Occipital lobe (tissue), 2 donors: ENCODE measurements around the gene CHRD. TPM values are rescaled to one million over a fixed set of nuclear protein-coding genes. Genes with fewer than 3 reads are reported as not detected.
A peak's percentile ranks its signal among the peaks of the same experiment; 100 is the strongest.

Experiments
- DNase-seq: peaks from one replicate; lab custom pipeline; 2025; lab: John Stamatoyannopoulos, UW
- total RNA-seq: library from RNA; depleted of rRNA; stranded (reverse); fragments of >200 nt; gene quantifications from one replicate; pipeline ENCODE4 v1.2.3, GENCODE V29; 2014

CHRD gene
- total RNA-seq, 1 donor from 2014 or later: 11.4 TPM

DNA sequence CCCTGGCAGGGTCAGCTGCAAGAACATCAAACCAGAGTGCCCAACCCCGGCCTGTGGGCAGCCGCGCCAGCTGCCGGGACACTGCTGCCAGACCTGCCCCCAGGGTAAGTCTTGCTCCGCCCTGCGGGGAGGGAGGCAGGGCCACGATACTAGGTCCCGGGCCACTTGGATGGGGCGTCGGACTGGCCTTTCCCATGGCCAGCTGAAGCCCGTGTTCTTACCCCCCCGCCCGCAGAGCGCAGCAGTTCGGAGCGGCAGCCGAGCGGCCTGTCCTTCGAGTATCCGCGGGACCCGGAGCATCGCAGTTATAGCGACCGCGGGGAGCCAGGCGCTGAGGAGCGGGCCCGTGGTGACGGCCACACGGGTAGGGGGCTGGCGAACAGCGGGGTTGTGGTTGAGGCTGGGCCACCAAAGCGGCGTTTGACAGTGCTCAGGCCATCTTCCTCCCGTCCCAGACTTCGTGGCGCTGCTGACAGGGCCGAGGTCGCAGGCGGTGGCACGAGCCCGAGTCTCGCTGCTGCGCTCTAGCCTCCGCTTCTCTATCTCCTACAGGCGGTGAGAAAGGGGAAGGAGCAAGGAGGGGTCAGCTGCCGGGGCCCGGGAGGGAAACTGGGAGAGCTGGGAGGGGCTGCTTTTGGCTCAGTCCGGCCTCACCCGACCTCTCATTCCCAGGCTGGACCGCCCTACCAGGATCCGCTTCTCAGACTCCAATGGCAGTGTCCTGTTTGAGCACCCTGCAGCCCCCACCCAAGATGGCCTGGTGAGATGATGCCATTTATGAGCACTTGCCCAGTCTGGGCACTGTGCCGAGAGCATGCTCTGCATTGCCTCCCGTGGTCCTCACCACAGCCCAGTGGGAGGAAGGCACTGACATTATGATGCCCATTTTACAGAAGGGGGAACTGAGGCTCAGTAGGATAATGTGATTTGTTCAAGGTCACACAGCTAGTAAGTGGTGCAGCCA is 1.7 kb downstream of the CHRD start:
- no peak for DNase-seq

DNA sequence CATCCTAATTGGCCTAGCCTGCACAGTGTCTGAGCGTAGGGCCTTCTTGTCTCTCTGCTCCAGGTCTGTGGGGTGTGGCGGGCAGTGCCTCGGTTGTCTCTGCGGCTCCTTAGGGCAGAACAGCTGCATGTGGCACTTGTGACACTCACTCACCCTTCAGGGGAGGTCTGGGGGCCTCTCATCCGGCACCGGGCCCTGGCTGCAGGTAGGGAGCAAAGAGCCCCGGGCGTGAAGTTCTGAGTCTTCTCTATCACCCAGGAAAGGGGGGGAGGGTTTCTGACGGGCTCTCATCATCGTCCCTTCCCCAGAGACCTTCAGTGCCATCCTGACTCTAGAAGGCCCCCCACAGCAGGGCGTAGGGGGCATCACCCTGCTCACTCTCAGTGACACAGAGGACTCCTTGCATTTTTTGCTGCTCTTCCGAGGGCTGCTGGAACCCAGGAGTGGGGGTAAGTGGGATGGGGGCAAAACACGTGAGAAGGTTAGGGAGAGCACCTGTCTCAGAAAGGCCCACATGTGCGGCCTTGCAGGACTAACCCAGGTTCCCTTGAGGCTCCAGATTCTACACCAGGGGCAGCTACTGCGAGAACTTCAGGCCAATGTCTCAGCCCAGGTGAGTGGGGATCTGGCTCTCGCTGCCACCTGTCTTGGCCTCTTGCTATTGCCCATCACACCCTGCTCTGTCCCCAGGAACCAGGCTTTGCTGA is 2.6 kb downstream of the CHRD start:
- DNase-seq: no peak

GRCh38 chr3:184383033-184383740 is 3.3 kb downstream of the CHRD start:
- no peak for DNase-seq

DNA sequence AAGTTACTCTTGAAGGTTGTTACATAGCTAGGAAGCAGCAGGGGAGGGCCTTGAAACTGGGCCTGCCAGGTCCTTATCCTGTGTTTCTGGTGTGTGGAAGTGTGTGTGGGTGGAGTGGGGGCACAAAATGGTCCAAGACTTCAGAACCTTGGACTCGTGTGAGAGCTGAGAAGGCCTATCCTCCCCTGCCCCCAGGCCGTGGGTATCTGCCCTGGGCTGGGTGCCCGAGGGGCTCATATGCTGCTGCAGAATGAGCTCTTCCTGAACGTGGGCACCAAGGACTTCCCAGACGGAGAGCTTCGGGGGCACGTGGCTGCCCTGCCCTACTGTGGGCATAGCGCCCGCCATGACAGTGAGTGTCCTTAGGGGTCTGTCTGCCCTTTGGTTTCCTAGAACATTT is 4.5 kb downstream of the CHRD start:
- no peak for DNase-seq

DNA sequence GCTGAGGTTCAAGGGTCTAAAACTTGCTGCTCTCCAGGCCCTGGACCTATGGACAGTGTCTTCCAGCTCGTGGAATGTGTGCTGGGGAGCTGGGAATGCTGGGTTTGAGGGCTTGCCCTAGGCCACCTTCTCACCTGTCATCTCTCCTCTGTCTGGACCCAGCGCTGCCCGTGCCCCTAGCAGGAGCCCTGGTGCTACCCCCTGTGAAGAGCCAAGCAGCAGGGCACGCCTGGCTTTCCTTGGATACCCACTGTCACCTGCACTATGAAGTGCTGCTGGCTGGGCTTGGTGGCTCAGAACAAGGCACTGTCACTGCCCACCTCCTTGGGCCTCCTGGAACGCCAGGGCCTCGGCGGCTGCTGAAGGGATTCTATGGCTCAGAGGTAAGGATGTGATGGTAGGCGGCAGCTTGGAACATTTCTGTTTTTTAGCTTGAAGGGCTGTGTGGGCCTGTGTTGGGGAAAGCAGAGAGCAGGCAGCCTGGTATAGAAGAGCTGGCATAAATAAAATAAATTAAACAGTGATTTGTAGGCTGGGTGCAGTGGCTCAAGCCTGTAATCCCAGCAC is 5.1 kb downstream of the CHRD start:
- peak; percentile 52 for DNase-seq

- no peak for DNase-seq
Observed at GRCh38 chr3:184386047-184386806, 6.4 kb downstream of the CHRD start.

- DNase-seq: no peak
Observed at GRCh38 chr3:184387174-184387714, 7.4 kb downstream of the CHRD start.

DNA sequence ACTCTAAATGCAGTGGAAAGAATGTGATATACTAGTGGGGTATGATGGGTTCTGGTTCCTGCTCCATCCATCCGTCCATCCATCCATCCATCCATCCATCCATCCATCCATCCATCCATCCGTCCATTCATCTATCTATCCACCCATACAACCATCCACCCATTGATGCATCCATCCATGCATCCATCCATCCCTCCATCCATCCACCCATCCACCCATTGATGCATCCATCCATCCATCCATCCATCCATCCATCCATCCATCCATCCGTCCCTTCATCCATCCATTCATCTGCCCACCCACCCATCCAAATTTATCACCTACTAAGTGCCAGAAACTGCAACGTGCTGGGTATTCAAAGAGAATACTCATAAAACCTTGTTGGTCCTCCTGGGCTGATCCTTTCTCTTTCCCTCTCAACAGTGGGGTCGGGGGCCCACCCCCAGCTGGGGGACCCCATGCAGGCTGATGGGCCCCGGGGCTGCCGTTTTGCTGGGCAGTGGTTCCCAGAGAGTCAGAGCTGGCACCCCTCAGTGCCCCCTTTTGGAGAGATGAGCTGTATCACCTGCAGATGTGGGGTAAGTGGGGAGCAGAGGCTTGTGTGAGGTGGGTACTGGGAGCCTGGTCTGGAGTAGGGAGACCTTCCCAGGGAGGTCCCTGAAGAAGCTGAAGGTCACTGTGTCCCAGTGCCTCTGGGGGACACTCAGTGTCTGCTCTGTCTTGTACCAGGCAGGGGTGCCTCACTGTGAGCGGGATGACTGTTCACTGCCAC is 8.5 kb downstream of the CHRD start:
- DNase-seq: no peak

DNA sequence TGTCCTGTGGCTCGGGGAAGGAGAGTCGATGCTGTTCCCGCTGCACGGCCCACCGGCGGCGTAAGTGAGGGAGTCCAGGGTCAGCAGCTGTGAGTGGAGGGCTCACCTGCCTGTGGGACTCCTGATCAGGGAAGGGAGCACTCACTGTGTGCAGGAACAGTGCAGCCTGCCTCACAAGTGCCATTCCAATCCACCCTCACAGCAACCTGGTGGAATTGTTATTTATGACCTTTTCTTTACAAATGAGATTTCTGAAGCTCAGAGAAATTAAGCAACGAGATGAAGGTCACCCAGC is 9.0 kb downstream of the CHRD start:
- no peak for DNase-seq

- DNase-seq: no peak
Observed at GRCh38 chr3:184389384-184389783, 9.5 kb downstream of the CHRD start.

- no peak for DNase-seq
Observed at GRCh38 chr3:184389935-184390528, 10.2 kb downstream of the CHRD start.

GRCh38 chr3:184391266-184391665 is 11.4 kb downstream of the CHRD start:
- no peak for DNase-seq

GRCh38 chr3:184395320-184395660 is 15.4 kb downstream of the CHRD start:
- no peak for DNase-seq

DNA sequence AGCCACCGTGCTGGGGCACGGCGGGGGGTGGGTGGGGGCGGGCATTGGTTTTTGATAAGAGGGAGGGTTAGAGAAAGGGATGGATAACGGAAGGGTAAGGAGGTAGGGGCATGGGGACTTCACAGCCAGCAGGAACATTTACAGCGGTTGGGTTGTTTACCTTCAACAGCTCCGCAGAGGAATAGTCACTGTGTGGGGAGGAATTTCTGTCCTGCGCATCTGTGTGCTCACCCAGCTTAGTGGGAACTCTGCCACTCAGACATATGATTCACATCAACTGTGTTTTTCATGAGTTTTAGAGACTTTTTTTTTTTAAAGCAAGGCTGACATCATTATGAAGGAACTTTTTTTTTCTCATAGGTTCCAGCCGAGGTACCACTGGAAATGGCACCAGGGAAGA is 19.6 kb downstream of the CHRD start:
- no peak for DNase-seq

DNA sequence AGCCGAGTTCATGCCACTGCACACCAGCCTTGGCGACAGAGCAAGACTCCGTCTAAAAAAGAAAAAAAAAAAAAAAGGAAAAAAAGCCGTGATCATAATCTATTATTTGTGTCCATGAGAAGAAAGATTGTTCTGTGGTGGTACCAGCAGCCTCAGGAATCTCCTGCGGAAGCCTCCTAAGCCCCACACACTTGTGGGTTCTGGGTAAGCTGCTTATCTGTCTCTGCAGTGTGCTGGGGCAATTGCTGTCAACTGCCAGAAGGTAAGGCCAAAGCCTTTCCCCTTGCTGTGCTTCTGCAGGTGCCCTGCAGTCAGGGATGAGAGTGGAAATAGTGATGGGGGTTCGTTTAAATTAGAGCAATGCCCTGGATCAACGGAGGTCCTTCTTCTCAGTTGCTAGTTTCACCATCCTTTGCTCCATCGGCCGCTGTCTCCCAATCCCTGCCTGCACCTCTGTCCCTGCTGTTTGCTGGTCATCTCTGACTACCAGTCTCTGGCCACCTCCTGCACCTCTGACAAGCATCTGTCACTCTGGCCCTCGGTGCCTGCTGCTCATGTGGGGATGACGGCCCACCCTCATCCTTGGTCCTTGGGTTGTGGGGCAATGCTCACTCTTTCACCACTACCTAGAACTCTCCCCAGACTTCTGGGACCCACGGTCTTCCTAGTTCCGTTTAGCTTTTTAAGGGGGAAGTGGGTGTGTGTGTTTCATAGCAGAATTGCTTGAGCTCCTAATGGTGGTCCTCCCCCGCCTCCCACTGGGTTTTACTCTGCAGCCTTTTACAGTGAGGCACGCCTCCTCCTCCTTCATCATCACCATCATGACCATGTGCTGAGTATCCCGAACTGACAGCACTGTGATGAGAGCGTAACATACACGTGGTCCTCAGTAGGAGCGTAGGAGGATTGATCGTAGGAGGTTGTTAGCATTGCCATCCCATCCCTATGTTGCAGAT is 25.5 kb downstream of the CHRD start:
- no peak for DNase-seq

GRCh38 chr3:184409331-184409926 is 29.6 kb downstream of the CHRD start:
- no peak for DNase-seq

GRCh38 chr3:184409946-184410500 is 30.2 kb downstream of the CHRD start:
- DNase-seq: no peak
